DND-41 (cell line): Measurements from ENCODE around the gene TMEM270.

Experiments used
- CTCF ChIP-seq: IDR thresholded peaks from 2 replicates; pipeline ENCODE4 v1.5.1; 2012; ENCODE audit warnings: borderline replicate concordance, low read length, moderate library complexity, mild to moderate bottlenecking; ENCODE audit not compliant: poor library complexity, severe bottlenecking; ENCODE audit errors: extremely low read depth
- EZH2 ChIP-seq: IDR thresholded peaks from 3 replicates; pipeline ENCODE4 v1.6.1; 2012; ENCODE audit warnings: borderline replicate concordance, low read depth, mild to moderate bottlenecking, moderate library complexity, low read length, inconsistent platforms; ENCODE audit not compliant: severe bottlenecking

GRCh38 chr7:73864981-73865711 lies 4.2 kb downstream of the TMEM270 start:
- no peak for TF ChIP-seq CTCF
- no peak for TF ChIP-seq EZH2
